GM19438 (cell line): ENCODE data around the gene TMEM234.

Experiments used
- ATAC-seq: cut with Tn5 transposase; IDR thresholded peaks from one replicate; pipeline ENCODE4 v1.9.1; 2021; ENCODE audit warnings: low read depth; ENCODE audit not compliant: unreplicated experiment

Gene TMEM234

DNA sequence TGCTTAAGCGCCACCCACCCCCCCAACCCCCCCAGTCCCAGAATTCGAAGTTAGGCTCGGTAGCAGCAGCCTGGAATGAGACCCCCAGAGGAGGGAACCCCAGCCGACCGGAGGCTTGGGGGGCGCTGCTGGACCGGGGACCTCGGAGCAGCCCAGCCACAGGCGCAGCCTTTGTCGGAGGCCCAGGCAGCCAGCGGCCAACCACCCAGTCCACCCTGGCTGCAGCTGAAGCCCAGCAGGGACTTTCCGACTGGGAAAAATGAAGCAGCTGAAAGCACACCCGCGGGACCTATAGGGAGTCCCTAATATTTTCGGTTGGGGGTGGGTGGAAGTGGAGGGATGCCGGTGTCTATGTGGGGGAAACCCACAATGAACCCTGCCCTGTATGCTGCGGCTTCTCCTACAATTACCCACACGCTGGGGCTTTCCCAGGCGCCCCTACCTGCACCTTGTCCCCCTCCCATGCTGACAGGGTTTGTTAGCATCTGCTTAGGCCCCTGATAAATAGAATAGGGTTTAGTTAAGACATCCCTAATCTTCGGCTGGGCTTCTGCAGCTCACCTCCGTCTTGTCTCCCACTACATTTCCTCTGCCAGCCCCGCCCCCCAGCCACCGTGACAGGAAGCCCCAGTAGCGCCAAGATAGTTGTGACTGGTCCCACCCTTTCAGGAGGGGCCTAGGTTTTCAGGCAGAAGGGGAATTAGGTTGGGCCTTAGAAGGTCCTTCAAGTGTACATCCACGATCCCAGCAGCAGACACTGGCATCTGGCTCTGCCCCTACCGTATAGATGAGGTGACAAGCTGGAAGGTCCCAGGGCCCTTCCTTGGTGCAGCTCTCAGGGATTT is 20.9 kb downstream of the TMEM234 start:
- peak; percentile 33 for ATAC-seq

DNA sequence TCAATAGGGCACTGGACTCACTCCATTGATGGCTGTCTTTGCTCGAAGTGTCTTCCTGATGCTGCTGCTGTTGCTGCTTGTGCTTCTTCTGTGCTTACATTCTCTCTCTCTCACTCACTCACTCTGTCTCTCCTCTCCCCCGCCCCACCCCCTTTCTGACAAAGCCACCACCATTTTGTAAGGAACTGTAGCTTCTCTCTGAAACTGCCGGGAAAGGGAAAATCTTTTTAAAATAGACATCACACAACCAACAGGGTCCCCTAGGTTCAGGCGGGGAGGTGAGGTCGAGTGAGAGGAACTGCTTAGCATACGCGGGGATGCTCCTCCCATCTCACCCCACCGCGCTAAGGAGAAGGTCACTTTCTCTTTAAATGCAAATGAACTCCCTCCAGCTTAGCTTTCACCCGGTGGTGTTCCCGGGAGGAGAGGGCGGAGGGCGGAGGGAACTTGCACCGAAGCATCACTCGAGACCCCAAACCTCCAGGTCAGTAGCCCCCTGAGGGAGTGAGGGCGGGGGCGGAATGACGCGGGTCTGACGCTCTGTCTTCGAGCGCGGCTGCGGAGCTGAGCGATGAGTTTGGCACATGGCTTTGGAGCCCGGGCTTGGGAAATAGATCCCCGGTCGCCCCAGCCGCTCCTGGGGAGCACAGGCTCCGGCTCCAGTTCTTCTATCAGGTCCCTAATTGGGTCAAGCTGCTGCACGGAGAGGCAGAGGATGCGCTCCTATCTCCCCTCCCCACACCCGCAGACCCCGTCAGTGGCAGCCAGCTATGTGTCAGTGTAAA is 21.7 kb downstream of the TMEM234 start, which contains the start of gene CCDC28B:
Gene CCDC28B (plus strand): TSS at position 370 of the 785 bp plus-strand sequence. CDS start 1,341 bp downstream, outside the sequence.
- ATAC-seq: peak; percentile 23

DNA sequence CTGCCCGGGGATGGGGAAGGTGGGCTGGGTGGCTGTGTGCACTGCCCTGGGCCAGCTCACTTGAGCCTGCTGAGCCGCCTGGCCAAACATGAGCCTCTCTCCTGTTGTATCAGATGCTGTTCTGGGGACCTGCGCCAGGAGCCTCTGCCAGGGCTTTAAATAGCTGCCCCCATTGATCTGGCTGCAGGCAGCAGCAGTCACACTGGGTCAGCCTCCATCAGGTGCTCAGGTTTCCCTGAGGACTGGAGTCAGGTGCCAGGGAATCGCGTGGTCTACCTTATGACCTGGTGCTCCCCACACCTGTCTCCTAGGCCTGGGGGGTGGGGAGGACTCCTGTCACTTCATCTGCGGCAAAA is 22.5 kb downstream of the TMEM234 start:
- no peak for ATAC-seq

DNA sequence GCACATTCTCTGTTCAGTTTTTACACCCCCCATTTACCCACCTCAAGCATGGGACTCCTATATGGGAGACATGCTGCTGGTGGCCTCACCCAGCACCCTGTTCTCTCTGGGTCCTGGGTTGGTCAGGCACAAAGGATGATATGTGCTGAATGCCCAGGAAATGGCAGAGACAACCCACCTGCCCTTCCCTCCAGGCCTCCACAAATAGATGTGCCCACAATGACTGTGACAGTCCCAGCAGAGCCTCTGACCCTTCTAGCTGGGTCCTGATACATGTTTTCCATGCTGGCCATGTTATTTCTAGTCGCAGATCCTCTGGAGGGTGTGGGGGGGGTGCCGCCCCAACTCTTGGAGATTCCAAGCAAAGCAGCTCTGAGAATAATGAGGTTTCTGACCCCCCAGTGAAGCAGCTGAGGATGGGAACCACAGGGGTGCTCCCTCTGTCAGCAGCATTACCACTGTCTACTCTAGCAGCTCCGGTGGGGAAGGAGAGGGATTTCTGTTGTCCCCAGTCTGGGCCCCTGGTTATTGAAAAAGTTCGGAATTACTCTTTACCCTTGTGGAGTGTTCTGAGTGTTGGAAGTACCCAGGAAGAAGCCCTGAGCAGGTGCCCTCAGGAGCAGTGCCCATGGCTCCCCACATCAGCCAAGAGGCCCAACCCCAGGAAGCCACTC is 23.0 kb downstream of the TMEM234 start:
- no peak for ATAC-seq

DNA sequence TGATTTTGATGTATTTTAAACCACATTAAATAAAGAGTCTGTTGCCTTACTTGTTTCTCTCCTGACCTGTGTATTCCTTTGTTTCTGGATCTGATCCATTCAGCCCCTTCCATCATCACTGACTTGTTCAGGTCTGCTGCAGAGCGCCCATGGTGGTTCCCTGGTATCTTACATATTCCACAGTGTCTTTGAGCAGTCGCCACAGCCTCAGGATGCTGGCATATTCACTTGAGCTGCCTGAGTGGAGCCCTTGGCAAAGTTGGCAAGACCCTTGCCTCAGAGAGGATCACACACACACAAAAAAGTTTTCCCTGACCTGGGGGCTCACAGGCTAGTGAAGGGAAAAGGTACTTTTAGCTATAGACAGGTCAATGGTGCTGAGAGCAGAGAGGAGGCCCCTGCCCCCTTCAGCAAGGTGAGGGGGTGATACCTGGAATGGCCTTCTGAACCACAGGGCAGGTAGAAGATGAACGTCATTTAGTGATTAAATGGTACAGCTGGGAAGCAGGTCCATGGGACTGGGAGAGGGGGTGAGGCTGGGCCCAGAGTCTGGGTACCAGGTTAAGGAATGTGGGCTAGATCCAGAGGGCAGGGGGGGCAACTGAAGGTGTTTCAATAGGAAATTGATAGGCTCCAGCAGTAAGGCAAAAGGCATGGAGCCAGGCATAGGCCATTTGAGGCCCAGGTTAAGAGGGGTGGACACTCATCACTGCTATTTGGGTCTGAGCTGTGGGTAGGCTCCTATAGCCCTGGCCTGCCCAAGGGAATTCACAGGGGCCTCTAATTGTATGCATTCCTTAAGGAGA is 23.7 kb downstream of the TMEM234 start:
- no peak for ATAC-seq

DNA sequence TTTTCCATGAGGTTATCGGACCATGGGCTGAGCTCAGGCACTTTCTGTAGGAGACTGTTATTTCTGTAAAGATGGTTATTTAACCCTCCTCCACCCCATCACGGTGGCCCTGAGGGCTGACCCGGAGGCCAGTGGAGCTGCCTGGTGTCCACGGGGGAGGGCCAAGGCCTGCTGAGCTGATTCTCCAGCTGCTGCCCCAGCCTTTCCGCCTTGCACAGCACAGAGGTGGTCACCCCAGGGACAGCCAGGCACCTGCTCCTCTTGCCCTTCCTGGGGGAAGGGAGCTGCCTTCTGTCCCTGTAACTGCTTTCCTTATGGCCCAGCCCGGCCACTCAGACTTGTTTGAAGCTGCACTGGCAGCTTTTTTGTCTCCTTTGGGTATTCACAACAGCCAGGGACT is 24.3 kb downstream of the TMEM234 start:
- ATAC-seq: no peak

DNA sequence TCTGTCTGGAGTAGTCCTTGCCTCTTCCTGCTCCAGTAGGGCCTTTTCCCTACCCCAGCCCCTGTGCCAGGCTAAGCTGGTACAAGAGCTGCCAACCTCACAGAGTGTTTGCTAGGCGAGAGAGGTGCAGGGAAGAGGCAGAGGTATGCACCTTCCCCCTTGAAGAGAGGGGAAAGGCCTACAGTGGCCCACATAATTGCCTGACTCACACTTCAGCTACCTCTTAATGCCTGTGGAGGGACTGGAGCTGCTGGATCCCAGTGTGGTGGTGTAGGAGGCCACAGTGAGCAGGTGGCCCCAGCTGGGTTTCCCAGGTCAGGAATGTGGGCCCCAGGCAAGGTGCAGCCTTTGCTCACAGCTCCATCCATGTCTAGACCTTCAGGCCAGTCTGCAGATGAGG is 25.1 kb downstream of the TMEM234 start:
- ATAC-seq: no peak

DNA sequence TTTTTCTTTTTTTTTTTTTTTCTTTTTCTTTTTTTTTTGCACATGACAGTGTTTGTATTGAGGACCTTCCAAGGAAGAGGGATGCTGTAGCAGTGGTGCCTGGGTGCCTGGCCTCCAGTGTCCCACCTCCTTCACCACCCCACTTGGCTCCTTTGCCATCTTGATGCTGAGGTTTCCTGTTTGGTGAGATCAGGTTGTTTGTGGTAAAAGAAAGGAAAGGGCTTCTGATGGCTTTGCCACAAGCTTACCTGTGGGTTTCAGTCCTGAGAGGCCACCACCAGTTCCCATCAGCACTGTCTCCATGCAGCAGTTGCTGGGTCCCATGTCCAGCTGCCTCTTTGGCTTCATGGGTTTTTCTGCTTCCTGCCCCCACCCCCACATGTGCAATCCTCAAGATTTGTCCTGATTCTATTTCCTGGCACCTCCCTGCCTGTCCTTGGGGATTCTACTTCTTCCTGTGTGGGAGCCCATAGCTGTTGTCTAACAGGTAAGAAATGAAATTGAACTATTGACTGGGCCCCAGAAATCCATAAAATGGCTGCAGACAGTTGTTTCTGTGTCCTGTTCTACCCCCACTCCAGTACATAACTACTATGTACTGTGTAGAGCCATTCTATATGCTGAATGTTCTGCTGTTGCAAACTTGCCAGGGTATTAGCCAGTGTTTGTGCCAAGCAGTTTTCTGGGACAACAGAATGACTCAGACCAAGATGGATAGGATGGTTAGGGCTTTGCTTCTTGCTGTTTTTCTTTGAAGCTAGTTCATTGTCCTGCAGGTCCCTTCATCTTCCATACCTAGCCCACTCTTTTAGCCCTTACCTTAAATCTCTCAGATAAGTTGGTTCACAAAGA is 26.0 kb downstream of the TMEM234 start:
- no peak for ATAC-seq

DNA sequence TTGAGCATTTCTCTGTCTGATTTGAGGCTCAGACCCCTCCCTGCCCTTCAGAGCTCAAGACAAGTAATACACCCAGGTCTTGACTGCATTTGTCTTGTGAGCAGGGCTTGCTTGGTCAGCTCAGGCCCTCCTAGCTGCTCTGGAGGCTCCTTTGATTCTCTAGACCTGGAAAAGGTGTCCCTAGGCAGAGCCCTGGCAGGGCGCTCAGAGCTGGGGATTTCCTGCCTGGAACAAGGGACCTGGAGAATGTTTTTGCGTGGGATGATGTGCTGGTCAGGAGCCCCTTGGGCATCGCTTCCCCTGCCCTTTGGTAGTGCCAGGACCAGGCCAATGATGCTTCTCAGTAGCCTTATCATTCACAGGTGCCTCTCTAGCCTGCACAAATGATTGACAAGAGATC is 26.6 kb downstream of the TMEM234 start:
- no peak for ATAC-seq

DNA sequence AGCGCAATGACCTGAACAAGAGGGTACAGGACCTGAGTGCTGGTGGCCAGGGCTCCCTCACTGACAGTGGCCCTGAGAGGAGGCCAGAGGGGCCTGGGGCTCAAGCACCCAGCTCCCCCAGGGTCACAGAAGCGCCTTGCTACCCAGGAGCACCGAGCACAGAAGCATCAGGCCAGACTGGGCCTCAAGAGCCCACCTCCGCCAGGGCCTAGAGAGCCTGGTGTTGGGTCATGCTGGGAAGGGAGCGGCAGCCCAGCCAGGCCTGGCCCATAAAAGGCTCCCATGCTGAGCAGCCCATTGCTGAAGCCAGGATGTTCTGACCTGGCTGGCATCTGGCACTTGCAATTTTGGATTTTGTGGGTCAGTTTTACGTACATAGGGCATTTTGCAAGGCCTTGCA is 27.2 kb downstream of the TMEM234 start:
- ATAC-seq: no peak

DNA sequence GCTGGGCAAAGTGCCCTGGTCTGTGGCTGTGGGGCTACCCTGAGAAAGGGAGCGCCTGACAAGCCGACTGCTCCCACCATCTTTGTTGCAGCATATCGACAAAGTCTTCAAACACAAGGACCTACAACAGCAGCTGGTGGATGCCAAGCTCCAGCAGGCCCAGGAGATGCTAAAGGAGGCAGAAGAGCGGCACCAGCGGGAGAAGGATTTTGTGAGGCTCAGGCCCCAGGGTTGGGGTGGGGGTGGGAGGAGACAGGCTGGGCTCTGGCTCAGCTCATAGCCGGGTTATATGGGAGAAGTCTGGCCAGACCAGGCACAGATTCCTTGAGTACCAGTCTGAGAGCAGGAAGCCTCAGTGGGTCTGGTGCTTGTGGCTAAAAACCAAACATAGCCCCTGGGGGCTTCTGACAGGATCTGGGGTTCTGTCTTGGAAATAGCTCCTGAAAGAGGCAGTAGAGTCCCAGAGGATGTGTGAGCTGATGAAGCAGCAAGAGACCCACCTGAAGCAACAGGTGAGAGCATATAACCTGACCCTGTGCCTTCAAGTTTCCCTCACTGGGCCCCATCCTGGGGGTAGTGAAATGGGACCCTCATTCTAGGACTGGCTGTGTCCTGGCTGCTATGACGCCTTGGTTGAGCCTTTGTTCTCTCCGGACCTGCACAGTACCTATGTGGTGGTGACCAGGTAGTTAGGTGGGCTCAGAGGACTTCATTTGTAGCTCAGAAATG is 29.8 kb downstream of the TMEM234 start:
- no peak for ATAC-seq

DNA sequence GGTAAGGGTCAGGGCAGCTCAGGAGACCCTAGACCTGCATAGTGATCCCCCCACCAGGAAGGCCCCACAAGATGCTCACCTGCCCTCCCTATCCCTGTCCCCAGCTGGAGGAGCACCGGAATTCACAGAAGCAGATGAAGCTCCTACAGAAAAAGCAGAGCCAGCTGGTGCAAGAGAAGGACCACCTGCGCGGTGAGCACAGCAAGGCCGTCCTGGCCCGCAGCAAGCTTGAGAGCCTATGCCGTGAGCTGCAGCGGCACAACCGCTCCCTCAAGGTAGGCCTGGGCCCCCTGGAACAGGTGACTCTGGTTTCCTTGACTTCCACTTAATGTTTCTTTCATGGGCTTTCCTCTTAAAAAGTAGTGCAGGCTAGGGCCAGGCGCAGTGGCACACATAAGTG is 34.3 kb downstream of the TMEM234 start:
- no peak for ATAC-seq

DNA sequence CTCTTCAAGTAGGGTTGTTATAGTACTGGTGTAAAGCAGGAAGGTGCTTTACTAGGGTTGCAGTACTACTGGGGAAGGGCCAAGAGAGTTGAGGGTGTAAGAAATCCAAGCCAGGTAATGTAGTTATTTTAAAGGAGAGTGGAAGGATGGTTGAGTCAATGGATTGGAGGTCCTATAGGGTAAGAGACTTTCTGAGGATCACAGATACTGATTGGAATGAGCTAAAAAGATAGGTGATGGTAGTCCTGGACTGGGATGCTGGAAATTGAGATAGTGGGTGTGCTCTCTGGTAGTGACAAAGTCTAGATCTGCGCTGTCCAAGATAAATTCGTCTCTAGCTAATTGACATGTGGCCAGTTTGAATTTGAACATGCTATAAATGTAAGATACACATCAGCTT is 35.7 kb downstream of the TMEM234 start:
- no peak for ATAC-seq

DNA sequence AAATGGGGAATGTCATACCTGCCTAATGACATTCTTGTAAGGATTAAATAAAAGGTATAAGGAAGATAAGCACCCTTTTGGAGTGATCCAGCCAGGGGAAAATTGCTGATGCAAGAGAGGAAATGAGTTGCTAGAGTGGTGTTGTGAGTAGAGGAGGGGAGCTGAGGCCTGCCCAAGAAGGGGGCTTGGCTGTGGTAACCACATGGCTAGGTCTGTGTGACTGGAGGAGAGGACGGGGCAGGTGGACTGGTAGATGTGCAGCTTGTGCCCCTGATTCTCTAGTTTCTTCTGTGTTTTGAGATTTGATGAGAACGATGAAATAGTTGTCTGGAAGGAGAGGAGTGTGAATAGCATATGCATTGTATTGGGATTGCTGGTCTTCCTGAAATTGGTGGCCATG is 36.1 kb downstream of the TMEM234 start:
- no peak for ATAC-seq

DNA sequence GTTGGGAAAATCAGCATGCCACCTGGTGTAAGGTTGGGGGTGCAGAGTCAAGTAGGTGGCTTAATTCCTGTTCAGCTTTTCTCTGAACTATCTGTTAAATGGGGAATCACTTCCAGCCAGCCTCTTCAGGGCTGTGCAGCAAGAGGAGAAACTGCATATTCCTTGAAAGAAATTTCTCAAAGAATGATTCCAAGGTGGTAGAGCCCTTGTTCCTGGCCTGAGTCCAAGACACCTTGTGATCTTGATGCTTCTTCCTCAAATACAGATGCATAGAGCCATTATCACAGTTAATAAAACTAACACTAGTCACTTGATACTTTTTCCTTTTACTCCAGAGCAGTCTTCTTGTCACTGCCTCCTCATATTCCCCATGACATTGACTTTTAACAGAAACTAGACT is 37.5 kb downstream of the TMEM234 start:
- no peak for ATAC-seq

DNA sequence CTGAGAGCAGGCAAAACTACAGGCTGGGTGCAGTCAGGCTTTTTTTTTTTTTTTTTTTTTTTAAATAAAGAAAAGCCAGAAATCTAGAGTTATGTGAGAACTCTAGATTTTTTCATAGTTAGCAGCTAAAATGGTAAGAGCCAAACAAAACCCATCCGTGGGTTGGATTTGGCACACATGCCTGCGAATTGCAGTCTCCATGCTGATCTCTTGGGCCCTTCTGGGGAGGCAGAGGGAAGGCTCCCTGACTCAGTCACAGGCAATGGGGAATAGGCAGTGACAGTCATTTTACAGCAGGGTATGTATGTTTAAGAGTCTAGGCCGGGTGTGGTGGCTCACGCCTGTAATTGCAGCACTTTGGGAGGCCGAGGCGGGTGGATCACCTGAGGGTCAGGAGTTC is 40.1 kb downstream of the TMEM234 start:
- ATAC-seq: no peak

DNA sequence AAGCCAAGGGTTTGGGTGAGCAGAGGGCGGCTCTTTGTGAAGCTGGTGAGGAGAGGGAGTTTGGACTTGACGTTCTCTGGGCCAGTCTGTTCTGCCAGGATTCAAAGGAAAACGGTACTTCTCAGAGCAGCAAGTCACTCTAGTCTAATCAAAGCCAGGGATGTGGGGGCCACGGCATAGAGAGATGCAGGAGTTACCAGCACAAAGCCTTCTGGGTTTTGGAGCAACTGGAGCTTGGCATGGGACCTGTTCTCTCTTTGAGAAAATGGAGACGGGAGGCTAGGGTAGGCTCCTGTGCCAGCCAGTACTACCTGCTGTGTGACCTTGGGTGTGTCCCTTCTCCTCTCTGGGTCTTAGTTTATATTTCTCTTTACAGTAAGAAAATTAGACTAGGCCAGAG is 40.6 kb downstream of the TMEM234 start:
- ATAC-seq: no peak

DNA sequence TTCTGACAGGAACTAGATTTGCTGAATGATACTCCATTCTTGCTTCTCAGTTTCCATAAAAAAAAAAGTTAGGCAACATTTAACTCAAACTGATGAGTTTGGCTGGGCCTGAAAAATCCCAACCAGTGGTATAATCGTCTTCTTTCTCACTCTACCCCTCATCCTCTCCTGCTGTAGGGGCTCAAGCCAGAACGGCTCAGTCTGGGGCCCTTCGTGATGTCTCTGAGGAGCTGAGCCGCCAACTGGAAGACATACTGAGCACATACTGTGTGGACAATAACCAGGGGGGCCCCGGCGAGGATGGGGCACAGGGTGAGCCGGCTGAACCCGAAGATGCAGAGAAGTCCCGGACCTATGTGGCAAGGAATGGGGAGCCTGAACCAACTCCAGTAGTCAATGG is 41.1 kb downstream of the TMEM234 start:
- ATAC-seq: no peak
